PC-9 (cell line): ENCODE data around the gene HMX1. TPM values are rescaled to one million over a fixed set of nuclear protein-coding genes. Genes with fewer than 3 reads are reported as not detected.

Experiments
- BruUV-seq: library from RNA; stranded (reverse); fragments of 400-500 nt; replicated peaks from 2 replicates; lab custom pipeline; 2021; lab: Mats Ljungman, UMichigan
- CTCF ChIA-PET: fragments of 300-600 bp; sonication (Branson Sonifier 250); formaldehyde crosslinking; loops from one replicate; lab custom pipeline; 2022; ENCODE audit warnings: antibody characterized with exemption; lab: Charles Lee
- POLR2A ChIA-PET: fragments of 300-600 bp; sonication (Branson Sonifier 250); formaldehyde crosslinking; loops from one replicate; lab custom pipeline; 2022; ENCODE audit warnings: antibody characterized with exemption; ENCODE audit not compliant: unreplicated experiment; lab: Charles Lee
- DNase-seq, 2 experiments: peaks; one replicate each; pipeline versions ENCODE4 v3.0.0 to v3.0.0-alpha.2; 2015 to 2022; ENCODE audit warnings: mixed read lengths in 1 of 2
- H2AFZ ChIP-seq: fragments of 200-600 bp; sonication (generic); 2 replicates; pipeline ENCODE4 v1.8.1; 2017; ENCODE audit warnings: antibody characterized with exemption
- H3F3A ChIP-seq: fragments of 200-600 bp; sonication (generic); 2 replicates; pipeline ENCODE4 v1.8.1; 2017; ENCODE audit warnings: antibody characterized with exemption, mild to moderate bottlenecking, low read depth; ENCODE audit not compliant: insufficient read depth
- H3K27ac ChIP-seq: fragments of 200-600 bp; sonication (generic); 2 replicates; pipeline ENCODE4 v1.6.1; 2016; ENCODE audit warnings: mixed run types
- H3K27me3 ChIP-seq: fragments of 200-600 bp; sonication (generic); 2 replicates; pipeline ENCODE4 v1.6.1; 2016; ENCODE audit warnings: low read depth, mixed run types; ENCODE audit not compliant: insufficient read depth
- H3K36me3 ChIP-seq: fragments of 200-600 bp; sonication (generic); 2 replicates; pipeline ENCODE4 v1.6.1; 2016; ENCODE audit warnings: low read depth, mixed run types
- H3K4me1 ChIP-seq: fragments of 200-600 bp; sonication (generic); replicated peaks from 2 replicates; pipeline ENCODE4 v1.6.1; 2016; ENCODE audit warnings: mixed run types; ENCODE audit not compliant: insufficient read depth
- H3K4me2 ChIP-seq: fragments of 200-600 bp; sonication (generic); 2 replicates; pipeline ENCODE4 v1.6.1; 2017; ENCODE audit warnings: mixed run types
- H3K4me3 ChIP-seq: fragments of 200-600 bp; sonication (generic); 2 replicates; pipeline ENCODE4 v1.6.1; 2016; ENCODE audit warnings: mixed run types
- H3K79me2 ChIP-seq: fragments of 200-600 bp; sonication (generic); 2 replicates; pipeline ENCODE4 v1.6.1; 2017; ENCODE audit warnings: low read depth, mixed run types
- H3K9me2 ChIP-seq: fragments of 200-600 bp; sonication (generic); 2 replicates; pipeline ENCODE4 v1.8.1; 2017; ENCODE audit warnings: mild to moderate bottlenecking; ENCODE audit not compliant: insufficient read depth
- H3K9me3 ChIP-seq: fragments of 200-600 bp; sonication (generic); 2 replicates; pipeline ENCODE4 v1.8.1; 2016; ENCODE audit warnings: low read depth; ENCODE audit not compliant: insufficient read depth
- H4K20me1 ChIP-seq: fragments of 200-600 bp; sonication (generic); 2 replicates; pipeline ENCODE4 v1.8.1; 2017; ENCODE audit not compliant: insufficient read depth
- CTCF ChIP-seq: fragments of 200-600 bp; sonication (generic); conservative IDR thresholded peaks from 2 replicates; pipeline ENCODE4 v1.6.1; 2017; ENCODE audit warnings: mixed run types, antibody characterized with exemption, mild to moderate bottlenecking, moderate library complexity
- EZH2 ChIP-seq: fragments of 200-600 bp; sonication (generic); IDR thresholded peaks from 2 replicates; pipeline ENCODE4 v1.8.0; 2017; ENCODE audit warnings: antibody characterized with exemption, low read depth
- intact Hi-C: fragments of 100-400 bp; cut with micrococcal nuclease; formaldehyde crosslinking; loops from one replicate; pipeline ENCODE4 v1.10.0; 2022; ENCODE audit not compliant: unreplicated experiment
- total RNA-seq: library from RNA; stranded (reverse); gene quantifications from 2 replicates; pipeline ENCODE4 v1.2.3, GENCODE V29; 2021

The HMX1 gene
- total RNA-seq, 1 experiment from 2014 or later: not detected

- no peak for DNase-seq
- ChIA-PET POLR2A (no interaction called here), CTCF (no interaction called here)
- Histone ChIP-seq H3K9me3 (no peaks in the 10 kb centered on the region), H3K27me3 (peaks cover 12% of the 10 kb centered on the region; the same call in 1 of the 2 replicates), H3K4me1 (no peaks in the 10 kb centered on the region), H3K79me2 (no peaks in the 10 kb centered on the region), H3F3A (no peaks in the 10 kb centered on the region), H3K9me2 (no peaks in the 10 kb centered on the region), H3K4me3 (no peak overlapping the region), H3K4me2 (no peak overlapping the region), H2AFZ (no peak overlapping the region), H4K20me1 (no peaks in the 10 kb centered on the region), H3K27ac (no peak overlapping the region), H3K36me3 (no peaks in the 10 kb centered on the region)
- intact Hi-C loops: no loop called here
- TF ChIP-seq CTCF: no peak
- no peak for TF ChIP-seq EZH2
- BruUV-seq: no TSS peak
These were observed 1.6 kb downstream of the HMX1 start for GRCh38 chr4:8869898-8870646.

GRCh38 chr4:8869002-8869897 lies 2.4 kb downstream of the HMX1 start:
- Histone ChIP-seq H2AFZ (no peak overlapping the region), H3K4me1 (no peaks in the 10 kb centered on the region), H3K27me3 (peaks cover 16% of the 10 kb centered on the region; the same call in 1 of the 2 replicates), H3K9me3 (no peaks in the 10 kb centered on the region), H3K9me2 (no peaks in the 10 kb centered on the region), H3K4me3 (no peak overlapping the region), H3K36me3 (no peaks in the 10 kb centered on the region), H3F3A (no peaks in the 10 kb centered on the region), H4K20me1 (no peaks in the 10 kb centered on the region), H3K4me2 (no peak overlapping the region), H3K79me2 (no peaks in the 10 kb centered on the region), H3K27ac (no peak overlapping the region)
- BruUV-seq: no TSS peak
- no peak for DNase-seq
- CTCF ChIA-PET: no interaction called here
- TF ChIP-seq CTCF (no peak), EZH2 (no peak)
- POLR2A ChIA-PET: no interaction called here
- intact Hi-C loops: no loop called here

GRCh38 chr4:8868321-8869001 lies 3.2 kb downstream of the HMX1 start:
- Histone ChIP-seq H3K9me2 (no peaks in the 10 kb centered on the region), H3K9me3 (no peaks in the 10 kb centered on the region), H4K20me1 (no peaks in the 10 kb centered on the region), H2AFZ (no peak overlapping the region), H3K4me2 (no peak overlapping the region), H3F3A (no peaks in the 10 kb centered on the region), H3K4me3 (no peak overlapping the region), H3K27me3 (peaks cover 16% of the 10 kb centered on the region; the same call in 1 of the 2 replicates), H3K36me3 (no peaks in the 10 kb centered on the region), H3K79me2 (no peaks in the 10 kb centered on the region), H3K4me1 (no peaks in the 10 kb centered on the region), H3K27ac (no peak overlapping the region)
- intact Hi-C loops: no loop called here
- CTCF ChIA-PET: no interaction called here
- POLR2A ChIA-PET: no interaction called here
- no peak for DNase-seq
- TF ChIP-seq EZH2: no peak
- no peak for TF ChIP-seq CTCF
- no TSS peak for BruUV-seq
